Stimulated activated naive CD8-positive, alpha-beta T cell treated with anti-CD3 and anti-CD28 coated beads, Interleukin-15, amount 100 ng/mL, for 72 hours (primary cell): ENCODE measurements around the gene PFKFB3.
"Not testable (repeated sequence)": the region's sequence is repeated elsewhere in the genome, so short reads cannot be mapped to it uniquely, and the experiment has no call there.

Source experiments
- ATAC-seq: fragments of 150-1000 bp; cut with Tn5 transposase; 2 replicates; pipeline ENCODE4 v1.10.0; 2021; ENCODE audit warnings: mild to moderate bottlenecking, moderate library complexity
- DNase-seq, 2 donors: peaks; one replicate each; pipeline ENCODE4 v3.0.0; 2021 to 2022
- H3K27ac Mint-ChIP-seq, 2 donors: one replicate each; pipeline ENCODE4 v1.8.0; 2022; ENCODE audit warnings: mild to moderate bottlenecking in 2 of 2, mixed read lengths in 2 of 2, moderate library complexity in 2 of 2
- H3K27me3 Mint-ChIP-seq: one replicate; pipeline ENCODE4 v1.8.0; 2022; ENCODE audit warnings: mixed read lengths
- H3K4me1 Mint-ChIP-seq: one replicate; pipeline ENCODE4 v1.8.0; 2022; ENCODE audit warnings: mild to moderate bottlenecking, mixed read lengths
- H3K4me3 Mint-ChIP-seq, 2 donors: one replicate each; pipeline ENCODE4 v1.8.0; 2022; ENCODE audit warnings: mild to moderate bottlenecking in 2 of 2, mixed read lengths in 2 of 2, moderate library complexity in 1 of 2
- H3K9me3 Mint-ChIP-seq, 2 donors: one replicate each; pipeline ENCODE4 v1.8.0; 2022; ENCODE audit warnings: mixed read lengths in 2 of 2

PFKFB3 gene

DNA sequence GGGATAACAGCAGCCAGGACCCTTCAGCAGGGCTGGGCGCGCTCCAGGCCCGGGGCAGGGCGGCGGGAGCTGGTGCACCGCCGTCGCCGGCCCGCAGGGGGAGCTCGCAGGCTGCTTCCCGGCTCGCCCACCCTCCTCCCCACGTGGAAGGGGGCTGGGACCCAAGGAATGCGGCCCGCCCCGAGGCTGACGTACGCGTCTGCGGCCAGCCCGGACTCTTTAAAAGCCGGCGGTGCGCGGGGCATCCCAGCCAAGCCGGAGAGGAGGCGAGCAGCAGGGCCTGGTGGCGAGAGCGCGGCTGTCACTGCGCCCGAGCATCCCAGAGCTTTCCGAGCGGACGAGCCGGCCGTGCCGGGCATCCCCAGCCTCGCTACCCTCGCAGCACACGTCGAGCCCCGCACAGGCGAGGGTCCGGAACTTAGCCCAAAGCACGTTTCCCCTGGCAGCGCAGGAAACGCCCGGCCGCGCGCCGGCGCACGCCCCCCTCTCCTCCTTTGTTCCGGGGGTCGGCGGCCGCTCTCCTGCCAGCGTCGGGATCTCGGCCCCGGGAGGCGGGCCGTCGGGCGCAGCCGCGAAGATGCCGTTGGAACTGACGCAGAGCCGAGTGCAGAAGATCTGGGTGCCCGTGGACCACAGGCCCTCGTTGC, at the start of gene PFKFB3:
TSS of gene PFKFB3 (plus strand) at position 249 of the 647 bp plus-strand sequence. CDS start at position 578, 329 bp downstream.
- ATAC-seq, result peak; percentile 84
- Mint-ChIP-seq H3K4me1 (peaks cover 48% of the 10 kb centered on the region), H3K27ac (peak within 1 kb of the TSS; percentile 79 to 94), H3K9me3 (no peaks in the 10 kb centered on the region), H3K27me3 (no peaks in the 10 kb centered on the region), H3K4me3 (peak within 1 kb of the TSS; percentile 99)
- DNase-seq, result peak; percentile 97 to 98

- Mint-ChIP-seq H3K27me3 (no peaks in the 10 kb centered on the region), H3K9me3 (no peaks in the 10 kb centered on the region), H3K4me3 (no peak overlapping the region), H3K4me1 (peaks cover 54% of the 10 kb centered on the region), H3K27ac (no peak overlapping the region)
- DNase-seq (no peak), ATAC-seq (no peak)
These were observed 48.9 kb upstream of the PFKFB3 start for GRCh38 chr10:6153845-6154244.

- Mint-ChIP-seq H3K4me1 (peaks cover 47% of the 10 kb centered on the region), H3K9me3 (no peaks in the 10 kb centered on the region), H3K4me3 (no peak overlapping the region), H3K27ac (no peak overlapping the region), H3K27me3 (no peaks in the 10 kb centered on the region)
- ATAC-seq (no peak), DNase-seq (no peak)
These were observed 48.2 kb upstream of the PFKFB3 start for GRCh38 chr10:6154566-6154965.

- DNase-seq (no peak), ATAC-seq (no peak)
- H3K27ac Mint-ChIP-seq, result peak overlapping the region in 1 of 2 donors; percentile 33
- no peaks in the 10 kb centered on the region for H3K27me3 Mint-ChIP-seq
- H3K4me1 Mint-ChIP-seq, result peaks cover 42% of the 10 kb centered on the region
- H3K9me3 Mint-ChIP-seq, result no peaks in the 10 kb centered on the region
- H3K4me3 Mint-ChIP-seq, result no peak overlapping the region
These were observed 44.5 kb upstream of the PFKFB3 start for GRCh38 chr10:6158276-6158675.

DNA sequence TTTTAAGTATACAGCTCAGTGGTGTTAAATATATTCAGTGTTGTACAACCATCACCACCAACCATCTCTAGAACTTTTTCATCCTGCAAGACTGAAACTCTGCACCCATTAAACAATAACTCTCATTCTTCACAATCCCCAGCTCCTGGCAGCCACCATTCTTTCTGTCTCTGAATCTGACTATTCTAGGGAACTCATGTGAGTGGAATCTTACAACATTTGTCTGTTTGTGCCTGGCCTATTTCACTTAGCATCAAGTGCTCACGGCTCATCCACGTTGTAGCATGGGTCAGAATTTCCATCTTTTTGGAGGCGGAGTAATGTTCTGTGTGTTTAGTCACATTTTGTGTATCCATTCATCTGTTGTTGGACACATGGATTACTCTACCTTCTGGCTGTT, 40.8 kb upstream of the PFKFB3 start:
- ATAC-seq (no peak), DNase-seq (no peak)
- Mint-ChIP-seq H3K9me3 (no peaks in the 10 kb centered on the region), H3K27me3 (no peaks in the 10 kb centered on the region), H3K4me1 (peaks cover 62% of the 10 kb centered on the region), H3K4me3 (no peak overlapping the region), H3K27ac (no peak overlapping the region)

DNA sequence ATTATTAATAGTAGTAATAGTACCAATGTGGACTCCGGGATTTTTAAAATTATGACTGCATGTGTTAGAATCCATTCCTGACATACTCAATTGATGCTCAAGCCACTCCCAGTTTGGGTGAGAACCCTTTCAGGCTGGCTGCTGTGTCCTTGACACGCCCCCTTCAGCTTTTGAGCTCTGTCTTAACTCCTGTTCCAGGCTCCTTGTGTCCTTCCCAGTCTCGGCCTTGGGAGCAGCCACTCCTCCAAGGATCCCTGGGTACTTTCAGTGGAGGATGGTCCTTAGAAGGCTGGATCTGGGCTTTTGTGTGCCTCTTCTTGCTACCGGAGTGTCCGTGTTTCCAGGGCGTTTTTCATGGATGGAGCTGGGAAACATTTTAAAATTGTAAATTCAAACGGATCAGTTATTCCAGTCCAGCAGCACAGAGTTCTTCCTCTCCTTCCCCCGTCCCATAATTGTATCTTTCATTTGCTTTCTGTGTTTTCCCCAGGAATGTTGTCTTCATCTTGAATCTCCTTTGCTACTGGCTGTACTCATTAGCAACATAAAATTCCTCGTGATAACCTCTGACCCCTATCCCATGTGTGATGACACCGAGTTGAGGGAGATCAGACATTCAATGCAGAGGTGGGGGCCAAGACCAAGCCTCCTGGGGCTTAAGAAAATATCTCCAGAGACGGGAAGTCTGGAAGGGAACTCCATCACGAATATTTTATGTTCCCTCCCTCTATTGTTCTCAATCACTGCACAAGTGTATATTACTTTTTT, 40.0 kb upstream of the PFKFB3 start:
- H3K4me3 Mint-ChIP-seq, result peak overlapping the region; percentile 47 to 65
- H3K27ac Mint-ChIP-seq, result peak overlapping the region in 1 of 2 donors; percentile 90
- peaks cover 64% of the 10 kb centered on the region for H3K4me1 Mint-ChIP-seq
- ATAC-seq, result no peak
- no peaks in the 10 kb centered on the region for H3K27me3 Mint-ChIP-seq
- no peaks in the 10 kb centered on the region for H3K9me3 Mint-ChIP-seq
- no peak for DNase-seq

GRCh38 chr10:6163364-6164270, 39.1 kb upstream of the PFKFB3 start:
- H3K4me1 Mint-ChIP-seq, result peaks cover 72% of the 10 kb centered on the region
- peak overlapping the region; percentile 90 for H3K4me3 Mint-ChIP-seq
- no peaks in the 10 kb centered on the region for H3K9me3 Mint-ChIP-seq
- DNase-seq (peak; percentile 88 to 93), ATAC-seq (peak; percentile 98)
- no peaks in the 10 kb centered on the region for H3K27me3 Mint-ChIP-seq
- peak overlapping the region; percentile 96 to 99 for H3K27ac Mint-ChIP-seq

DNA sequence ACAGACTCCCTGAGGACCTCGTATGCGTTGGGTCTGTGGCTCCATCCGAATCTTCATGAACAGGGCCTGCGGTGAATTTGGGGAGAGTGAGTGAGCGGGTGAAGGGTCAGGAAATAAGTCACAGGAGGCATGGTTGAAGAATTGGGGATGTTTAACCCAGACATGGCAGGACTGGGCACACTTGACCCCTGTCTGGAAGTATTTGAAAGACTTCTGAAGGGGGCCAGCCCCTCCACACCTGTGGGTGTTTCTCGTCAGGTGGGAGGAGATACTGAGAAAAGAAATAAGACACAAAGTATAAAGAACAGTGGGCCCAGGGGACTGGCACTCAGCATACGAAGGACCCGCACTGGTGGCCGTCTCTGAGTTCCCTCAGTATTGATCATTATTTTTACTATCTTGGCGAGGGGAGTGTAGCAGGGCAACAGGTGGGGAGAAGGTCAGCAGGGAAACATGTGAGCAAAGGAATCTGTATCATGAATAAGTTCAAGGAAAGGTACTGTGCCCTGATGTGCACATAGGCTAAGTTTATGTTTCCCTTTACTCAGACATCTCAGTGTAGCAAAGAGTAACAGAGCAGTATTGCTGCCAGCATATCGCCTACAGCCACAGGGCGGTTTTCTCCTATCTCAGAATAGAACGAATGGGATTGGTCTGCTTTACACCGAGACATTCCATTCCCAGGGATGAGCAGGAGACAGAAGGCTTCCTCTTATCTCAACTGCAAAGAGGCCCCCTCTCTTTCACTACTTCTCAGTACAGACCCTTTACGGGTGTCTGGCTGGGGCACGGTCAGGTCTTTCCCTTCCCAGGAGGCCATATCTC, 38.2 kb upstream of the PFKFB3 start:
- no peaks in the 10 kb centered on the region for H3K27me3 Mint-ChIP-seq
- H3K27ac Mint-ChIP-seq, result peak overlapping the region; percentile 96 to 99
- H3K4me1 Mint-ChIP-seq, result peaks cover 81% of the 10 kb centered on the region
- ATAC-seq (peak; percentile 31), DNase-seq (no peak)
- H3K9me3 Mint-ChIP-seq, result no peaks in the 10 kb centered on the region
- H3K4me3 Mint-ChIP-seq, result peak overlapping the region; percentile 90

GRCh38 chr10:6165221-6165725, 37.5 kb upstream of the PFKFB3 start:
- DNase-seq (no peak), ATAC-seq (no peak)
- H3K9me3 Mint-ChIP-seq, result no peaks in the 10 kb centered on the region
- peak overlapping the region; percentile 90 for H3K4me3 Mint-ChIP-seq
- peak overlapping the region; percentile 20 to 71 for H3K27ac Mint-ChIP-seq
- H3K4me1 Mint-ChIP-seq, result peaks cover 85% of the 10 kb centered on the region
- no peaks in the 10 kb centered on the region for H3K27me3 Mint-ChIP-seq

DNA sequence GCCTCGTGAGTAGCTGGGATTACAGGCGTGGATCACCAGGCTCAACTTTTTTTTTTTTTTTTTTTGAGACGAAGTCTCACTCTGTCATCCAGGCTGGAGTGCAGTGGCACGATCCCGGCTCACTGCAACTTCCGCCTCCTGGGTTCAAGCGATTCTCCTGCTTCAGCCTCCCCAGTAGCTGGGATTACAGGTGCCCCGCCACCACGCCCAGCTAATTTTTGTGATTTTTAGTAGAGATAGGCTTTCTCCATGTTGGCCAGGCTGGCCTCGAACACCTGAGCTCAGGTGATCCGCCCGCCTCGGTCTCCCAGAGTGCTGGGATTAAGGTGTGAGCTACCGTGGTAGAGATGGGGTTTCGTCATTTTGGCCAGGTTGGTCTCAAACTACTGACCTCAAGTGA, 36.8 kb upstream of the PFKFB3 start:
- not testable (repeated sequence) for DNase-seq, H3K27me3 Mint-ChIP-seq, H3K9me3 Mint-ChIP-seq, ATAC-seq
- H3K4me3 Mint-ChIP-seq, result peak overlapping the region; percentile 90
- peak overlapping the region; percentile 20 to 56 for H3K27ac Mint-ChIP-seq
- H3K4me1 Mint-ChIP-seq, result peaks cover 88% of the 10 kb centered on the region

DNA sequence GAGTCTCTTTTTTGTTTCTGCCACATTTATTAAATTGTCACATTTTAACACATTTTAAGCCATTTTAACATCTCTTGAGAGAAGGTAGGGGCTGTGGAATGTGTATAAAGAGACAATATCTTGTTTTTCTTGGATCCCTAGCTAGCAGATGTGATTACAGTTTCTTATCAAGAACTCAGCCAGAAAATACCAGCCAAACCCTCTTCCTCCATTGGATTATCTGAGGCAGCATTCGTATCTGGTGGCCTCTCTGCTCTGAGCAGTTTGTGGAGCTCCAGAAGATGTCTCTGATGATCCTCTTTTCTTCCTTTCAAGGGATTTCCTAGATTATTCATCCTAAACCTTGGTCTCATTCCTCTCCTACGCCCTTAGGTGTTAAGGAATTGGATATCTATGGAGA, 35.3 kb upstream of the PFKFB3 start:
- peaks cover 95% of the 10 kb centered on the region for H3K4me1 Mint-ChIP-seq
- no peaks in the 10 kb centered on the region for H3K27me3 Mint-ChIP-seq
- DNase-seq (no peak), ATAC-seq (no peak)
- H3K4me3 Mint-ChIP-seq, result no peak overlapping the region
- no peaks in the 10 kb centered on the region for H3K9me3 Mint-ChIP-seq
- peak overlapping the region in 1 of 2 donors; percentile 41 for H3K27ac Mint-ChIP-seq

DNA sequence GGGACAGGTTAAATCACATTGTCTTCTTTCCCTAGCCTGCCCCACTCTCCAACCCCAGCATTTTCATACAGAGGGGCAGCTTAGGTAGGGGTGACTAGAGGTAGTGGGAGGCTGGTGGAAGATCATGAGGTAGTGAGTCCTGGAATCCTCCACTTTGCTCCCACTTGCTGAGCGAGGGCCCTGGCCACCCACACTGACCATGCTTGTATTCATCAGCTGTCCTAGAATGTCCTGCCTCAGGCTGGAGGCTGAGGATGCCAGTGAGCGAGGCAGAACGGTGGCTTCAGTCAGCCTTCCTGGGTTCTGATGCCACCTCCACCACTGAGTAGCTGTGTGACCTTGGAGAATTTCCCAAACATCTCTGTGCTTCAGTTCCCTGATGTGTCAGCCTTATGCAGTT, 34.6 kb upstream of the PFKFB3 start:
- Mint-ChIP-seq H3K27ac (peak overlapping the region in 1 of 2 donors; percentile 41), H3K4me1 (peaks cover 95% of the 10 kb centered on the region), H3K27me3 (no peaks in the 10 kb centered on the region), H3K9me3 (no peaks in the 10 kb centered on the region), H3K4me3 (no peak overlapping the region)
- DNase-seq (no peak), ATAC-seq (no peak)

GRCh38 chr10:6170638-6171037, 32.1 kb upstream of the PFKFB3 start:
- no peaks in the 10 kb centered on the region for H3K27me3 Mint-ChIP-seq
- peaks cover 99% of the 10 kb centered on the region for H3K4me1 Mint-ChIP-seq
- H3K9me3 Mint-ChIP-seq, result no peaks in the 10 kb centered on the region

DNA sequence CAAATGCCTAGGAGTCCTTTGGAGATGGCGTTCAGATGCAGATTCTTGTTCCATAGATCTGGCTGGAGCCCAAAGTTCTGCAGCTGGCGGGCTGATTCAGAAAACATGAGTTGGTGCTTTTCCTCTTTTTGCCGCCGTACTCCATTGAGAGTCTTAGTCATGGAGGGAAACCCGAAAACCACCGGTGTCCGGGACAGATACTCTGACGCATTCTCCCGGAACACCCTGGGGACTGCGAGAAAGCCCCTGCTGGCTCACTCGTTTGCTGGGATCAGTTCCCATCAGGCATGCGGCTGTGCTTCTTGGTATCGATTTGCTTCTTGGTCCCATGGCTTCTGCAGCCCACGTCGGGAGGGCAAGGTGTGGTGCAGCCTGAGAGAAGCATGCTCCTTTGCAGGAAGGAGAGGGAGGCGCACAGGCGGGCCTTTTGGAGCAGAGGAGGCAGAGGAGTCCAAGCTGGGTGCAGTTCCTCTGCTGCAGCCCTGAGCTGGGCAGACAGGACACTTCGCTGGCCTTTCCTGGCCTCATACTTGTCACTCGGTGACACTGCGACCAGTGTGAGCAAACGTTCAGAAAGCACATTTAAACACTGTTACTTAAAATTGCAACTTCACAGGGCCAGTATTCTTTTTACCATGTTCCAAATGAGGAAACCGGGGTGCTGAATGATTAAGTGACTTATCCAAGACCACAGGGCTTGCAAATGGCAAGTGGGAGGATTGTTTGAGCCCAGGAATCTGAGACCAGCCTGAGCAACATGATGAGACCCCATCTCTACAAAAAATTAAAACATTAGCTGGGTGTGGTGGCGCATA, 30.6 kb upstream of the PFKFB3 start:
- Mint-ChIP-seq H3K4me1 (peaks cover 99% of the 10 kb centered on the region), H3K9me3 (no peaks in the 10 kb centered on the region), H3K27me3 (no peaks in the 10 kb centered on the region), H3K27ac (peak overlapping the region in 1 of 2 donors; percentile 23), H3K4me3 (peak overlapping the region; percentile 37)
- DNase-seq (peak in 1 of 2 donors; percentile 25), ATAC-seq (no peak)

More at GRCh38 chr10:6170638-6171037, 32.1 kb upstream of the PFKFB3 start:
- DNase-seq (no peak), ATAC-seq (no peak)
- H3K27ac Mint-ChIP-seq, result peak overlapping the region; percentile 43 to 75
- H3K4me3 Mint-ChIP-seq, result no peak overlapping the region
